Measurements from ENCODE around the gene SYT8. TPM values are rescaled to one million over a fixed set of nuclear protein-coding genes. Genes with fewer than 3 reads are reported as not detected.
"Not testable (repeated sequence)": the region's sequence is repeated elsewhere in the genome, so short reads cannot be mapped to it uniquely, and the experiment has no call there.

SYT8 gene
- total and polyA plus RNA-seq, 2 experiments from 2014 or later = not detected

DNA sequence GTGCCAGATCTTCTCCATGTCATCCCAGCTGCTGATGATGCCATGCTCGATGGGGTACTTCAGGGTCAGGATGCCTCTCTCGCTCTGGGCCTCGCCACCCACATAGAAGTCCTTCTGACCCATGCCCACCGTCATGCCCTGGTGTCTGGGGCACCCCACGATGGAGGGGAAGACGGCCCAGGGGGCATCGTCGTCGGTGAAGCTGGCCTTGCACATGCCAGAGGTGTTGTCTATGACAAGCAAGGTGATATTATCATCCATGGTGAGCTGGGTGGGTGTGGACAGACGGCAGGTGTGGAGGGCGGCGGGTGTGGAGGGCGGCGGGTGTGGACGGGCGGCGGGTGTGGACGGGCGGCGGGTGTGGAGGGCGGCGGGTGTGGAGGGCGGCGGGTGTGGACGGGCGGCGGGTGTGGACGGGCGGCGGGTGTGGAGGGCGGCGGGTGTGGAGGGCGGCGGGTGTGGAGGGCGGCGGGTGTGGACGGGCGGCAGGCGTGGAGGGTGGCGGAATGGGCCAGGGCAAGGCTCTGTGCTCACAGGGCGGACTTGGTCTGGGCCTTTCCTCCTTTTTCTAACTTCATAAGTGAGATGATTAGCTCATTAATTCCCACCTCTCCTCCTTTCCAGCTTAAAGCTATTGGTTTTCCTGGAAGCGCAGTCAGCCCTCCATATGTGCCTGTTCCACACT lies 30.8 kb upstream of the SYT8 start:
- not testable (repeated sequence) for H4K20me1 ChIP-seq (replicated peaks; ENCODE audit: insufficient read depth); H2AFZ ChIP-seq; H3K4me2 ChIP-seq; H3K4me1 ChIP-seq (ENCODE audit: insufficient read depth); H3K4me3 Mint-ChIP-seq; H3K9me2 ChIP-seq (ENCODE audit: insufficient read depth); H3F3A ChIP-seq (replicated peaks; ENCODE audit: low read depth); H3K27me3 ChIP-seq (ENCODE audit: insufficient read depth); H3K4me3 ChIP-seq; H3K4me1 Mint-ChIP-seq; H3K36me3 Mint-ChIP-seq (ENCODE audit: low read depth); DNase-seq (ENCODE audit: low spot score); H3K9me3 Mint-ChIP-seq; H3K27ac ChIP-seq (ENCODE audit: low read depth); H3K27ac Mint-ChIP-seq; H3K36me3 ChIP-seq (ENCODE audit: insufficient read depth); H3K27me3 Mint-ChIP-seq (ENCODE audit: insufficient read depth, low read depth, poor library complexity); ATAC-seq; H3K79me2 ChIP-seq (replicated peaks; ENCODE audit: insufficient read depth)

DNA sequence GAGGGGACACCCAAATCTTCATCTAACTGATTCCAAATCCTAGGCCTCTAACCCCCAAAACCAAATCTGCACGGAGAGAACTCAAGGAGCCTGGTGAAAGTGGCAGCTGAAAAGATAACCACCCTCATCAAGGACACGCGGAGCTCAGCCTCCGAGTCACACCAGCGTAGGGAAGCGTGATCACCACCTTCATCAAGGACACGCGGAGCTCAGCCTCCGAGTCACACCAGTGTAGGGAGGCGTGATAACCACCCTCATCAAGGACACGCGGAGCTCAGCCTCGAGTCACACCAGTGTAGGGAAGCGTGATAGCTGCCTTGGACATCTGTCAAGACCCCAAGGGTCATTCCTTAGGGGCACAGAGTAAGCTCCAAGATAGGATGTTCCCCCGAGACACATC lies 29.3 kb upstream of the SYT8 start:
- no peak overlapping the region for H3K27ac ChIP-seq (ENCODE audit: low read depth)
- no peaks in the 10 kb centered on the region for H3K9me2 ChIP-seq (ENCODE audit: insufficient read depth)
- H3K4me3 Mint-ChIP-seq = no peak overlapping the region
- peaks cover 8% of the 10 kb centered on the region; the same call in 1 of the 3 replicates for H3K9me3 Mint-ChIP-seq
- H3K27me3 ChIP-seq (ENCODE audit: insufficient read depth) = no peaks in the 10 kb centered on the region
- no peaks in the 10 kb centered on the region for H3K4me1 ChIP-seq (ENCODE audit: insufficient read depth)
- no peaks in the 10 kb centered on the region for H3K79me2 ChIP-seq (replicated peaks; ENCODE audit: insufficient read depth)
- H3K27ac Mint-ChIP-seq = no peak overlapping the region
- ATAC-seq (no peak), DNase-seq (ENCODE audit: low spot score) (no peak)
- no peak overlapping the region for H2AFZ ChIP-seq
- H3K27me3 Mint-ChIP-seq (ENCODE audit: insufficient read depth, low read depth, poor library complexity) = peaks cover 6% of the 10 kb centered on the region
- H3K4me3 ChIP-seq = no peak overlapping the region
- no peaks in the 10 kb centered on the region for H3K36me3 Mint-ChIP-seq (ENCODE audit: low read depth)
- peaks cover 6% of the 10 kb centered on the region for H3K4me1 Mint-ChIP-seq
- no peaks in the 10 kb centered on the region for H3F3A ChIP-seq (replicated peaks; ENCODE audit: low read depth)
- no peaks in the 10 kb centered on the region for H3K36me3 ChIP-seq (ENCODE audit: insufficient read depth)
- no peaks in the 10 kb centered on the region for H4K20me1 ChIP-seq (replicated peaks; ENCODE audit: insufficient read depth)
- no peak overlapping the region for H3K4me2 ChIP-seq
- TF ChIP-seq EZH2phosphoT487 (IDR thresholded peaks at IDR 0.05; ENCODE audit: unreplicated experiment) (no peak), EZH2 (IDR thresholded peaks at IDR 0.05; ENCODE audit: low read depth, unreplicated experiment) (no peak), CREB1 (CRISPR knock-in tag; IDR thresholded peaks at IDR 0.05; ENCODE audit: low read depth) (no peak), ZNF114 (CRISPR knock-in tag; IDR thresholded peaks at IDR 0.05) (no peak), ZNF331 (CRISPR knock-in tag; IDR thresholded peaks at IDR 0.05; ENCODE audit: low read depth) (no peak), ZNF462 (CRISPR knock-in tag; IDR thresholded peaks at IDR 0.05) (no peak), ETS1 (IDR thresholded peaks at IDR 0.05) (no peak), JUNB (IDR thresholded peaks at IDR 0.05; ENCODE audit: unreplicated experiment) (no peak), STAT1 (IDR thresholded peaks at IDR 0.05; ENCODE audit: unreplicated experiment) (no peak)
- TF ChIP-seq, protein P1, sequence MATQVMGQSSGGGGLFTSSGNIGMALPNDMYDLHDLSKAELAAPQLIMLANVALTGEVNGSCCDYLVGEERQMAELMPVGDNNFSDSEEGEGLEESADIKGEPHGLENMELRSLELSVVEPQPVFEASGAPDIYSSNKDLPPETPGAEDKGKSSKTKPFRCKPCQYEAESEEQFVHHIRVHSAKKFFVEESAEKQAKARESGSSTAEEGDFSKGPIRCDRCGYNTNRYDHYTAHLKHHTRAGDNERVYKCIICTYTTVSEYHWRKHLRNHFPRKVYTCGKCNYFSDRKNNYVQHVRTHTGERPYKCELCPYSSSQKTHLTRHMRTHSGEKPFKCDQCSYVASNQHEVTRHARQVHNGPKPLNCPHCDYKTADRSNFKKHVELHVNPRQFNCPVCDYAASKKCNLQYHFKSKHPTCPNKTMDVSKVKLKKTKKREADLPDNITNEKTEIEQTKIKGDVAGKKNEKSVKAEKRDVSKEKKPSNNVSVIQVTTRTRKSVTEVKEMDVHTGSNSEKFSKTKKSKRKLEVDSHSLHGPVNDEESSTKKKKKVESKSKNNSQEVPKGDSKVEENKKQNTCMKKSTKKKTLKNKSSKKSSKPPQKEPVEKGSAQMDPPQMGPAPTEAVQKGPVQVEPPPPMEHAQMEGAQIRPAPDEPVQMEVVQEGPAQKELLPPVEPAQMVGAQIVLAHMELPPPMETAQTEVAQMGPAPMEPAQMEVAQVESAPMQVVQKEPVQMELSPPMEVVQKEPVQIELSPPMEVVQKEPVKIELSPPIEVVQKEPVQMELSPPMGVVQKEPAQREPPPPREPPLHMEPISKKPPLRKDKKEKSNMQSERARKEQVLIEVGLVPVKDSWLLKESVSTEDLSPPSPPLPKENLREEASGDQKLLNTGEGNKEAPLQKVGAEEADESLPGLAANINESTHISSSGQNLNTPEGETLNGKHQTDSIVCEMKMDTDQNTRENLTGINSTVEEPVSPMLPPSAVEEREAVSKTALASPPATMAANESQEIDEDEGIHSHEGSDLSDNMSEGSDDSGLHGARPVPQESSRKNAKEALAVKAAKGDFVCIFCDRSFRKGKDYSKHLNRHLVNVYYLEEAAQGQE (IDR thresholded peaks at IDR 0.05; ENCODE audit: unreplicated experiment) = no peak

Data from GM23338 (cell line).